Fibroblast of skin of right biceps (primary cell): Measurements from ENCODE around the gene CCDC157.
"Not testable (repeated sequence)": the region's sequence is repeated elsewhere in the genome, so short reads cannot be mapped to it uniquely, and the experiment has no call there.

ENCODE experiments used
- DNase-seq: peaks from one replicate; pipeline ENCODE4 v3.0.0-alpha.2; 2013

Gene CCDC157

DNA sequence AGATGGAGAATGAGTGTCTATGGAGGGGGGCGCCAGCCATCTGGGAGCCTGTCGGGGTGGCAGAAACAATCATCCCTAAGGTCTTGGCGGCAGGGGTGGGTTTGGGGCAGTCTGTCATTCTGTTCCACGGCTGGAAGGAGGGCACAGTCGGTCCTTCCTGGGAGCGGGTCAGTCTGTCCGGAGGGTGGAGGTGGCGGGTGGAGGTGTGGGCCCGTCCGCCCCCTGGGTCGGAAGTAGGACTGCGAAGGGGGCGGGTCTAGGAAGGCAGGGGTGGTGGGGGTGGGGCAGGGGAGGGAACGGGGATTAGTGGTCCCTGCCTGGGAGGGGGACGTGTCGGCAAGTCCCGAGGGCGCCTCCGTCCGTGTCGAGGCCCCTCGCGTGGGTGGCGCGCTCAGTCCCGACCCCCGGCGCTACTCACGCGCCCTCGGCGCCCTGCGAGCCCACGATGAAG, 30.5 kb upstream of the CCDC157 start:
- DNase-seq = no peak

DNA sequence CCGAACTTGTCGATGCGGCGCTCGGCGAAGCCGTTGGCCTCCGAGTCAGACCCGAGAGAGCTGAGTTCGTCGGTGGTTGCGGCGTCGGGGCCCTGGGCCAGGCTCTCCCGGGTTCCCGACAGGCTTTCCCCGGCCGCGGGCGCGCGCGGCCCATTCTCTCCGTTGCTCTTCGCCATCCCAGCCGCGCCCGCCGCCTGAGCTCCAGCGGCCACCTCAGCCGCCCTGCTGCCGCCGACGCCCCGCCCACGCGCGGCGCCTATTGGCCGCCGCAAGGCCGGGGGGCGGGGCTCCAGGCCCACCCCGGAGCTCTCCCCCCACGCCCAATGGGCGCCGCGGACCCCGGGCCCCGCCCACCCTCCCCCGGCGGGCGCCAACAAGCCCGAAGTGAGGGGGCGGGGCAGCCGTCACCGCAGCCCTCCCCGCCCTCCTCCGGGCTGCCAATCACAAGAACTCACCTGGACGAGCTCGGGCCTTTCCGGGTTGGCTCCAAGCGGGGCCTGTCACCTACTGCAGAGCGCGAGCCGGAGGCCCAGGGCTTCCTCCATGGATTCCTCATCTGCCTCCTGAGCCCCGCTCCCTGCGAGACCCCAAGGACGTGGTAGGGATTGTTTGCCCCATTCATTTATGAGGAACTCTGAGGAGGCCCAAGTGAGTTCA, 30.0 kb upstream of the CCDC157 start, which contains the start of gene TBC1D10A:
TSS of gene TBC1D10A (minus strand) at position 236 of the 657 bp plus-strand sequence. CDS start at position 176, 60 bp downstream.
- DNase-seq = peak; percentile 90

DNA sequence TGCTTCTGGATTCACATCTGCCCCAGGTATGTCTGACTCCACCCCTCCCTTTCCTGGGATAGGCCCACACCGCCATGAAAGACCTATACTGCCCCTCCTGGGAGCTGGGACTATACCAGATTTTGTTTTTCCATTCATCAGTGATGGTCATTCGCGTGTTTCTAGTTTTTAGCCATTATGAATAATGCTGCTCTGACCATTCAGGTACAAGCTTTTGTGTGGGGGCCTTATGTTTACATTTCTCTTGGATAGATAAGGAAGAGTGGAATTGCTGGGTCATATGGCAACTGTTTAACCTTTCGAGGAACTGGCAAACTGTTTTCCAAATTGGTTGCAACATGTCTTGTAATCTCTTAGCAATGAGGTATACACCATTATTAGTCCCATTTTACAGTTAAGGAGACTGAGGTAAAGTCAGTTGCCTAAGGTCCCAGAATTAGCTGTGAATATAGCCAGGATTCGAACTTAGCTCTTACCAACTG, 28.9 kb upstream of the CCDC157 start:
- no peak for DNase-seq

DNA sequence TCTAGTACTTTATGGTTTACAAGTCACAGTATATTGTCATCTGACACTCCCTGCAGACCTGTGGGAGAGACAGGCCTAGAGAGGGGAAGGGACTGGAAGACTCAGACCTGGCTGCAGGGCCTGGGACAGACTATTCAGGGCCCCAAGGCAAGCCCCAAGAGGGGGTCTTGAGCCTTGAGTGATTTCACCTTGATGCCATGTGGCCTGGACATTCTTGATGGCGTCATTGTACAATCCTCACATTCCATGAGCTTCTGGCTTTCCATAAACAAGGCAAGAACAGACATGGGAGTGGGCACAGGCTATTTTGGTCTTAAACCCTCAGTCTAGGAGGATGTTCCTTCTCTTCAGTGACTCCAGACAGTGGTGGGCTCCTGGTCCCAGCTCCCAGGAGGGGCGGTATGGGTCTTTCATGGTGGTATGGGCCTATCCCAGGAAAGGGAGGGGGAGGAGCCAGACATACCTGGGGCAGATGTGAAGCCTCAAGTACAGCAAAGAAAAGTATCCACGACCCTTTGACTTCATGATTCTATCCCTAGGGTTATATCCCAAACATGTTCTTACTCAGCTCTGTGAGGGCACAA, 28.2 kb upstream of the CCDC157 start:
- peak; percentile 33 for DNase-seq

DNA sequence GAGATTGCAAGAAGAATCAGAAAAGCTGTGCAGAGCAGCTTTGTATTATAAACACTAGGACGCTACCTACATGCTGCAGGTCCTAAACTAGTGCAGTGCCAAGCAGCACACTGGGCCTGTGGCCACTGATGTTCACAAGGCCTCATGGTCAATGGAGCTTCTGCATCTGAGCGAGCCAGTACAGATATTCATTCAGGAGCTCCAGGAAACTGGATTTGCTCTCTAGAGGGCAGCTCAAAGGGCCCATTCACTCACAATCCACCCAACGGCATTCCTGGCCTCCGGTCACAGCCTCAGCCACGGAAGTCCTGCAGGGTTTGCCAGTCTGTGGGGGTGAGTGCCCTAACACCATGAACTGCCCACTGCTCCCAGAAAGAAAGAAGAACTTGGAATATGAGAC, 24.3 kb upstream of the CCDC157 start:
- DNase-seq = no peak

DNA sequence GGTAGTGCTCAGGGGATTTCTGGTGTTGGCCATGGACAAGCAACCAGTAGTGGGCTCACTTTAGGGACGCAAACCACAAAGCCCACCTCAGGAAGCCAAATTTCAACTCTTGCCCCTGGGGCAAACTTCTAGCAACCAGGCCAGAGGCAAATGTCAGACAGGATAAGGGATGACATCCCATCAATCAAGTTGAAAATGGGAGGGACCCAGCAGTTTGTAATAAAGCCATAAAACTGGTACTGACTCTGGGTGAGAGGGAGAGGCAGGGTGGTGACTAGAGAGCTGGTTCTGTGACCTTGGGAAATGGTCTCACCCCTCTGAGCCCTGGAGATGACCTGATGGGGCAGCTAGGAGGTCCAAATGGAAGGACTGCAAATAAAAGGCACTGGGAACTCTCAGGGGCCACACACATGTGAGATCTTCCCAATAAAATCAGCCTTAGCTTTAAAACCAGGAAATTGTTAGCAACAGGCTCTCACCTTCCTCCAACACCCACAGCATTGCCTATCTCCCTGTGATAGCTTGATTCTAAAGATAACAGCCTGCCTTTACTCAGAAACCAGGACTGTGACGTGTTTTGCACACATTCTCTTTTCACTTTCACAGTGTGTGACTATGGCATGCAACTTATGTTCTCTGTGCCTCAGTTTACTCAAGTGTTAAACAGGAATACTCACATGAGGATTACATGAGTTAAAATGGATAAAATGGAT, 23.7 kb upstream of the CCDC157 start:
- no peak for DNase-seq

DNA sequence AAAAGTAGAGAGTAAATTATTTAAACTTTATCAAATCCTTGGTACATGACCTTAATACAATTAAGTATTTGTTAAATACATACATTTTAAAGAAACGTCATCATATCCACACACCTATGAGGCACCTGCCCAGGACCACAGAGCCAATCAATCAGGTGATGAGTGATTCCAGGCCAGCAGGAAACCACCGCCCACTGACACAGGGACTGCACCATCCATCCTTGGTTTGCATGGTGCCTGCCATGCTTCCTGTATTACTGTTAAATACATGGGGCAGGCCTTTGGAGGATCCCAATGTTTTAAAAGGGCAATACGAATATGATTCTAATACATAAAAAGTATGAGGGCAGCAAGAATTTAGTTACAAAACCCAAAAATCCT, 23.1 kb upstream of the CCDC157 start:
- no peak for DNase-seq

DNA sequence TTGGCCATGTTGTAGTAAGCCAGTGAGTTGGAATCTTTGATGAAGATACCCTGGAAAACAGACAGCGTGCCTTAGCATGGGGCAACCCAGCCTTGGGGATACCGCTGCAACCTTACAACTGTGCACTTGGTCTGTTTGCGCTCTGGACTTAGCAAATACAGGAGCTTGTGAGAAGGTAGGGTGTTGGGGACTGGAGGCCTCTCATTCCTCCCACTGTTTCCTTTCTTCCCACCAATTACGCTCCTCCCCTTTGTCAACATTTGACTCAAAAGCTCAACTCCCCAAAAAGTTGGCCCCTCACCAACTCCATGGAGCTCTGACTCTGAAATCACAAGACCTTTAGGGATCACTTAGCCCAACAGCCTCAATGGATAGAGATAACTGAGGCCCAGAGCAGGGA, 22.2 kb upstream of the CCDC157 start:
- no peak for DNase-seq

DNA sequence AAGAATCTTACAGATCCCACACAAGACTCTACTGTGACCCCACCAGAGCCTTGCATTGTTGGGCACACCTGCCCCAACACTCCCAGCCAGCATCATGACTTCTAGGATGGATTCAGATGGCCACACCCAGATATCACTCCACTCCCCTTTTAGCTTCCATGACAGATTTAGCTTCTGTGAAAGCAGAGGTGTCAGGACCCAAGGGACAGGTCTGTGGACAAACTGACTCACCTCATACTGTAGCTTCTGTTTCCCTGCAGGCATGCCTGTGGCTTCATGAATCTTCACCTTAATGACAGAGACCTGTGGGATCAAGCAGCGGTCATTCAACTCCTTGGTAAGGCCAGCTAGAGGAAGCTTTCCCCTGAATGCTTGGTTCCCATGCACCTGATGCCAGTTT, 21.6 kb upstream of the CCDC157 start:
- DNase-seq = no peak

DNA sequence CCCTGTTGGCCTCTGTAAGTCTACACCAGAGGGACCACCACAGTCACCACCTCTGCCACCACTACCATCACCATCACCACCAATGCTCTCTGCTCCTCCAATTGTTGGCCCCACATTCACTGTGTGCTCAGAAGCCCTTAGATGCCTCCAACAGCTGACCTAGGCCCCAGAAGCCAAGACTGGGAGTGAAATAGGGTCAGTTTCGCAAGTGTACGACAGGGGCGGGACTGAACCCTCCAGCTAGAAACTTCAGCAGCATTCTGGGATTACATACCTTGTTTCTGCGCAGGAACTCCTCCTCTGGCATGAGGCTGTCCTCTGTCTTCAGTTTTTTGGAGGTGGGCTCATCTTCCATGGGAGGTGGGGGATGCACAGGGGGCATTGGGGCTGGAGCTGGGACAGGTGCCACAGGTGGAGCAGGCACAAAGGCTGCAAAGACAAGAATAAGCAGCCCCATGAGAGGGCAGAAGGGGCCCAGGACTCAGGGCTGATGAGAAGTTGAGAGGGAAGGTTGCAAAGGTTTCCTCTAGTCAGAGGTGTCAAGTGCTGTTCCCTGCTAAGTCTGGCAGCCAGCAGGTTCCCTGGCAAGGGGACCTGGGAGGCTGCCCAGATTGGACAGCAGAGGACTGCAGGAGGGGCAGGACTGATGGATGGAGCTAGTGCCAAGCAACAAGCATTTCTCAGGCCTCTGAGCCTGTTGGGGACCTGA, 19.9 kb upstream of the CCDC157 start:
- DNase-seq = no peak

DNA sequence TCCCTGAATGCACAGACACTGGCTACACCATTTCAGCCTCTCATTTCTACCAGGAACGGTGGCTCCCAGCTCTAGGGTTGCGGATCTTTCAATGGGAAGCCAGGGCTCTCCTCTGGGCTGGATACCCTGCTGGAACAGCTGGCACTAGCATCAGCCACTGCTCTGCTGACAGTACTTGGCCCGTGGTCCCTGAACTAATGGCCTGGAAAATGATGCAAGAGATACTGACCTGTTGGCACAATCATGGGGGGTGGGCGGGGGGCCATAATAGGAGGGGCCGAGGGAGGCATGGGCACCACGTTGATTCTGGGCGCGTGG, 19.4 kb upstream of the CCDC157 start:
- DNase-seq = no peak

DNA sequence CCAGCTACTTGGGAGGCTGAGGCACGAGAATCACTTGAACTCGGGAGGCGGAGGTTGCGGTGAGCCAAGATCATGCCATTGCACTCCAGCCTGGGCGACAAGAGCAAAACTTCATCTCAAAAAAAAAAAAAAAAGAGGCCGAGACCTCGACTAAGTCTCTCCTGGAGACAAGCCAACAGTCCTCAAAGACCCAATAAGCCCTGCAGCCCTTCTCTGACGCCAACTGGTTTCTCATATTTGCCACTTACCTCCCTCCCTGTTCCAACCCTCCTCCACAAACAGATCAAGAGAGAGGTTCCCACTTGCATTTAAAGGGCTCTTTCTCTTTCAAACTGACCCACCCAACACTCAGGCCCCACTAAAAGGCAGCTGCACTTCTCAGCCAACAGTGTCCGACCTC, 18.5 kb upstream of the CCDC157 start:
- DNase-seq = not testable (repeated sequence)

DNA sequence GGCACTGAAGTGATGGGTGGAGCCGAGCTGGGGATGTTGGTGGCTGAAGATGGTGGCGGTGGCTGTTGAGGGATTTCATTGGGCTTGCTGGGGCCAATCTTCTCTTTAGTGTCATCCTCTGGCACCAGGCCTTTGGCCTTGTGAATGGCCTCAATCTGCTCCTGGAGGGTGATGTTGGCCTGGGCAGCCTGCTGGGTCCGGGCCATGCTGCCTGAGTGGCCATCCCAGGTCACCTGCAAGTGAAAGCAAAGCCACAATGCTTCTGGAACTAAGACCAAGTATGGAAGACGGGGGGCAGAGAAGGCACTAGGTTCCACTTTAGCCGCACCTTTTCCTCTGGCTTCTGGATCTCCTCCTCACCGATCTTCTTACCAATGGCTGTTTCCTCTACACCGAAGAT, 18.0 kb upstream of the CCDC157 start:
- DNase-seq = no peak

DNA sequence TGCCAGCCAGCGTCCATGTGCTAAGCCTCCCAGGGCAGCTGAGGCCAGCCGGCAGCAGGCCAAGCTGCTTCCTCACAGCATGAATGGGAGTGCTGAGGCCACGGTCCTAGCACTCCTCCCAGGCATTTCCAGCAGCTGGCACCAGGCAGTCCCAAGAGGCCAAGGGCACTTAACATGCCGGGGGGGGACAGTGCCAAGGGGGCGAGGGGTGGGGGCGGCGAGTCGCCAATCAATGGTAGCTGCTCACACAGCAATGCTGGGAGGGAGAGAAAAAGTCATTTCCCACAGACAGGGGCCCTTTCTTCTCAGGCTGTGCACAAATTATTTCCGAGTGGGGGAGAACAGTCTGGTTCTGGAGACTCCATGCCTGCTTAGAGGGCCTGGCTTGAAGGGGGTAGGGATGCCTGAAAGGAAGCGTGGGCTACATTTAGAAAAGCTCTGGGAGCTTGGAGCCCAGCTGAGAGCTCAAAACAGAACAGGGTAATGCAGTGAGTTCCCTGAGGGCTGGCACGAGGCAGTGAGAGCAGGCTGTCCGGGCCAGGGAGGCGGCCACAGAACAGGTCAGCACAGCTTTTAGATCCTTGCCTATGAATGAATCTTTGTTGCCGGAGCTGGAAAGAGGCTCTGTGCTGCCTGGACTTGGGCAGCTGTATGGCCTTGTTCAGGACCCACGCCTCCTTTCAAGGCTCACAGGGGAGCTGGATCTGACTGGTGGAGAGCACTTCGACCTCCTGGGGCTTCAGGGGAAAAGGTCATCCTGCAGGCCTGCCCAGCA, 15.7 kb upstream of the CCDC157 start:
- no peak for DNase-seq

DNA sequence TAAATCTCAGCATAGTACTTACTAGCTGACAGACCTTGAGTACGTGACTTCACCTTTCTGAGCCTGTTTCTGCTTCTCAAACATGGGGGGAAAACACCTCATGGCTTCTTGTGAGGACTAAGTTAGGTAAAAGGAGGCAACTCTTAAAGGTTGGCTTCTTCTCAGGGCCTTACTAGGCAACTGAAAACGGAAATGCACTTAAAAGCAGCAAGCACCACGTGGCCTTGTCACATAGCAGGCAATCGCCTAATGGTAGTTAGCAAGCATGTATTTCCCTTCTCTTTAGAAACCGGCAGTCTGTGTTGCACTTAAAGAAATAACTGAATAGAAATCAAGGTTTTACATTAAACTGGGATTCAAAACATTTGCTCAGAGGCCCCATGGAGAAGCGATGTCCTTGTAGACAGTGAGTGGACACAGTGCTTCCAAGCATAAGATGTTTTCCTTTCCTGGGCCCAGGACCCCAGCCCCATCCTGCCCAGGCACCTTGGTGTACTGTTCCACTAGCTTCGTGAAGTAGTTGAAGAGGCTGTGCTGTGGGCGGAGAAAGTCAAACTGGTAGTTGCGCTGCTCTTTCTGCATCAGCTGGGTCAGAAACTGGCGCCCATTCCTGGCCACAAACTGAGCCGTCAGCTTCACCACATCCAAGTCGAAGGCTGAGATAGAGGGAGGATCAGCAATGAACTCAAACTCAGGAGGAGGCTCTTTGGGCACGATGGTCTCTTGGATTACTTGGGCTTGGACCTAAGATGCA, 12.2 kb upstream of the CCDC157 start:
- no peak for DNase-seq

DNA sequence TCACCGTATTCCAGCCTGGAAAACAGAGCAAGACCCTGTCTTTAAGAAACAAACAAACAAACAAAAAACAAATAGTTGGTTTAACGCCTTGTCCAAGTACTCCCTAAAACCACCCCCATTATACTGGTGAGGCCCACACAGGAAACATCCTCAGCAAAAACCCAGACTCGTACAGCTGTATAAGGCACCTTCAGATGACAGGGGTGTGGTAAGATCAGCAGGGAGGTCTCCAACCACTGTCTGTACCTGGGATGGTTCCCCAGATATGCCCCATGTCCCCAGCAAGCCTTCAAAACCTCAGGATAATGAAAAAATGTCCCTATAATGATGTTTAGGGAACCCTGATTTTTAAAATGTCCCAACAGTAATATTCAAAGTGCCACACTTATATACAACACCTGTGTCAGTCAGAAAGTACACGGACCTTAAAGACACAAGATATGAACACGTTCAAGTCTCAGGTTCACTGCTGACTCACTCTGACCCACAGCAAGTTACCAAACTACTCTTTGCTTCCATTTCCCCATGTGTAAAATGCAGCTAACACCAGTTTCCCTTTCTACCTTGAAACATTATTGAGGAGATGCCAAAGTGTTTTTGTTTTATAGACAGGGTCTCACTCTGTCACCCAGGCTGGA, 9.4 kb upstream of the CCDC157 start:
- no peak for DNase-seq

DNA sequence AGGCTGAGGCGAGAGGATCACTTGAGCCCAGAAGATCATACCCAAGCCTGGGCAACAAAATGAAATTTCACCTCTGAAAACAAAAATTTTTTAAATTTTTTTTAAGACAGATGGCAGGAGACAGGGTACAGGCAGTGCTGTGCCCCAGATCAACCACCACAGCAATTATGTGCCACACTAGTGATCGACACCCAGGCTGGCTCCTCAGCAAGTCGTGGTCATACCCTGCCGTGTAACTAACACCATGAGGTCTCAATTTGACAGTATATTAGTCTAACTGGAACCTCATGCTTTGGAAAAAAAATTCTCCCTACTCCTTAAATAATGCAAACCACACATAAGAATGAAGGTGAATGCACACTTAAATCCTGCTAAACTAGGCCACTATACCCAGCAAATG, 8.4 kb upstream of the CCDC157 start:
- DNase-seq = no peak

DNA sequence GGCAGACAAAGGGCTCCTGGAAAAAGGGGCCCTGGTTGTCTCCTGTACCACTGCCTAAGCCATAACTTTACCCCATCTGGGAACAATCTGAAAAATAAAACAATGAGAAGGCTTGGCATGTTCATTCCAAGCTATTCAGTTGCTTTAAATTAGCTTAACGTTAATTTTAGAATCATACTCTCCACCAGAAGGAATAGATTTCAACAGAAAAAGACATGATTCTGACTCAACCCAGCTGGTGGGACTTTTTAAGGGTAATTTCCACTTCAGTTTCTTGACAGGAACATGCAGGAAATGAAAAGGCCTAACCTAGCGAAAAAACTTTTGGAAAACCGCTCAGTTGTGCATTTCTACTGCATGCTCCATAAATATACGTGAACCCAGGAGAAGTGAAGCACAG, 8.0 kb upstream of the CCDC157 start:
- peak; percentile 11 for DNase-seq

DNA sequence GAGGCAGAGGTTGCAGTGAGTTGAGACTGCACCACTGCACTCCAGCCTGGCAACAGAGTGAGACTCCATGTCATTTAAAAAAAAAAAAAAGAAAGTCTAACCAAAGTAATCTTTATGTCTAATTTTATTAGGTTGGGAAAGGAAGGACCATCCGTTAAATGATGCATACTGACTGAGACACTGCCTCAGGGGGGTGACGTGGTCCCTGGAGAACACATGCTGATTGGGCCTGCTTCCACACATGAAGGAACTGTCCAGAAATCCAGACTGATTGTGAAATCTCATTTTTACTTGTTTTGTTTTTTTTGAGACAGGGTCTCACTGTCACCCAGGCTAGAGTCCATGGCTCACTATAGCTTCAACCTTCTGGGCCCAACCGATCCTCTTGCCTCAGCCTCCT, 5.6 kb upstream of the CCDC157 start:
- no peak for DNase-seq

DNA sequence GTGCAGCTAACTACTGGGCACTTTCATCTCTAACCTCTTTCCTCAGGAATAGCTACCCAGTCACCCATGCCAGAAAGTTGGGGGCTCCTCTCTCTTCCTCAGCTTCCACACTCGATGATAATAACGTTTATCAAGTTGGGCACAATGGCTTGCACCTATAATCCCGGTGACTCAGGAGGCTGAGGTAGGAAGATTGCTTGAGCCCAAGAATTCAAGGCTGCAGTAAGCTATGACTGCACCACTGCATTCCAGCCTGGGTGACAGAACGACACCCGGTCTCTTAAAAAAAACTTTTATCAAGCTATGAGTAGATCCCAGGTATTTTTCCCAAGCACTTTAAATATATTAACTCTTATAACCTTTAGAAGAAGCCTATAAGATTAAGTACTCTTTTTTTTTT, 2.2 kb upstream of the CCDC157 start:
- DNase-seq = no peak

DNA sequence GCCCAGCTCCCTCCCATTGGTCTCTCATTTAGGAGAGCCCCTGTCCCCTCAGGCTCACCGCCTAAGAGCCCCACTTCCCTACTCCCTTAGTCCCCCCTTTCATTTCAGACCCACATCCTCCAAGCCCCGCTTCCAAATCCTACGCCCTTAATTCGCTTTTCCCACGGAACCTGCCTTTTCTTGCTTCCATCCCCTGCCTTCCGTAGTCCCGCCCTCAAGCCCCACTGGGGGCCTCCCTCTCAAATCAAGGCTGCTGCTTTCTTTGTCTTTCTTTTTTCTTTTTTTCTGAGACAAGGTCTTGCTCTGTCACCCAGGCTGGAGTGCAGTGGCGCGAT, 396 bp downstream of the CCDC157 start:
- no peak for DNase-seq
